ENCODE data around the gene BBOX1.

Gene BBOX1

DNA sequence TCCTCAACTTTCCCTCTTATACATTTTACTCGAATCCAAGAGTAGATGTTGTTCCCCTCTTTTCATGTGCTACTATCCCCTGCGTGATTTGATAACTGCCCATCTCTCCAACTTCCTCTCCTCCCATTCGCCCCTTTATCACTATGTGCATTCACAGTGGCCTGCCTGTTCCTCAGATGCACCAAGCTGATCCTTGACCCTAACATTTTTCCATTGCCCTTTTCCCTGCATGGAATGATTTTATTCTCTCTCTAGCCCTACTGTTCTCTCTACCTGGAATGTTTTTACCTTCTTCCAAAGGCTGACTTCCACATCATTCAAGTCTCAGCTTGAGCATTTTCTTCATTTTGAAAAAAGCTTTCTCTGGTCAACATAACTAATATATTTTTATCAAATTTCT lies 15.8 kb upstream of the BBOX1 start:
- no peak for DNase-seq

DNA sequence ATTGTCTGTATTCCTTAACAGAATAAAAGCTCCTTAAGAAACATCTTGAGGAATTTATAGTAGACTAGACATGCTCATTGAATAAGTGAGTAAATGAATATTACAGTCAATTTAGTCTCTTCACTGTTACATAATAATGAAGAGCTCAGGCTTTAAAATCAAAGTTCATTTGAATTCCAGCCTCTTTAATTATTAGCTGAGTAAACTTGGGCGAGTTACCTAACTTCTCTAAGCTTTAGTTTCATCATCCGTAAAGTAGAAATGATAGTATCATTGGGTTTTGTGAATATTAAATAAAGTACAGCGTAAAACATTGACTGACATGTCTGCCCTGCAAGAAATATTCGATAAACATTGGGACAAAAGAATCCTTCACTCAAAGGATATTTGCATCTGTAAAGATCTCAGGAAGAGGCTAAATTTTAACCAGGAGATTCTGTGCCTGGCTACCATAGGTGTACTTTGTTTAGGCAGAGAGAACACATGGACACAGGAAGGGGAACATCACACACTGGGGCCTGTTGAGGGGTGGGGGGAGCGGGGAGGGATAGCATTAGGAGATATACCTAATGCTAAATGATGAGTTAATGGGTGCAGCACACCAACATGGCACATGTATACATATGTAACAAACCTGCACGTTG lies 15.2 kb upstream of the BBOX1 start:
- H3K9ac ChIP-seq (ENCODE audit: low read depth, low read length): no peak overlapping the region
- no peaks in the 10 kb centered on the region for H3K27me3 ChIP-seq (ENCODE audit: insufficient read depth, low read length, poor library complexity)
- no peaks in the 10 kb centered on the region for H3K4me1 ChIP-seq (ENCODE audit: insufficient read depth, low read length)
- no peak for TF ChIP-seq EZH2 (IDR thresholded peaks at IDR 0.05; ENCODE audit: borderline replicate concordance, low read depth, low read length, severe bottlenecking)
- TF ChIP-seq, protein P1, sequence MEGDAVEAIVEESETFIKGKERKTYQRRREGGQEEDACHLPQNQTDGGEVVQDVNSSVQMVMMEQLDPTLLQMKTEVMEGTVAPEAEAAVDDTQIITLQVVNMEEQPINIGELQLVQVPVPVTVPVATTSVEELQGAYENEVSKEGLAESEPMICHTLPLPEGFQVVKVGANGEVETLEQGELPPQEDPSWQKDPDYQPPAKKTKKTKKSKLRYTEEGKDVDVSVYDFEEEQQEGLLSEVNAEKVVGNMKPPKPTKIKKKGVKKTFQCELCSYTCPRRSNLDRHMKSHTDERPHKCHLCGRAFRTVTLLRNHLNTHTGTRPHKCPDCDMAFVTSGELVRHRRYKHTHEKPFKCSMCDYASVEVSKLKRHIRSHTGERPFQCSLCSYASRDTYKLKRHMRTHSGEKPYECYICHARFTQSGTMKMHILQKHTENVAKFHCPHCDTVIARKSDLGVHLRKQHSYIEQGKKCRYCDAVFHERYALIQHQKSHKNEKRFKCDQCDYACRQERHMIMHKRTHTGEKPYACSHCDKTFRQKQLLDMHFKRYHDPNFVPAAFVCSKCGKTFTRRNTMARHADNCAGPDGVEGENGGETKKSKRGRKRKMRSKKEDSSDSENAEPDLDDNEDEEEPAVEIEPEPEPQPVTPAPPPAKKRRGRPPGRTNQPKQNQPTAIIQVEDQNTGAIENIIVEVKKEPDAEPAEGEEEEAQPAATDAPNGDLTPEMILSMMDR (IDR thresholded peaks at IDR 0.05; ENCODE audit: borderline replicate concordance, extremely low read depth, low read length, poor library complexity, severe bottlenecking): no peak
- no peaks in the 10 kb centered on the region for H3K79me2 ChIP-seq (ENCODE audit: insufficient read depth, low read length)
- ATAC-seq (ENCODE audit: insufficient read depth, low read depth): no peak
- H3K9me3 ChIP-seq (ENCODE audit: insufficient read depth, low read length, severe bottlenecking): no peaks in the 10 kb centered on the region
- H3K27ac ChIP-seq (ENCODE audit: low read length): no peak overlapping the region
- no peaks in the 10 kb centered on the region for H4K20me1 ChIP-seq (ENCODE audit: insufficient read depth, low read length)
- no peaks in the 10 kb centered on the region for H3K36me3 ChIP-seq (ENCODE audit: insufficient read depth, low read length)
- DNase-seq: no peak
- no peak overlapping the region for H3K4me2 ChIP-seq (ENCODE audit: insufficient read depth, low read length)
- no peak overlapping the region for H3K4me3 ChIP-seq (ENCODE audit: low read depth in 1 of 2, low read length in 2 of 2)
- H2AFZ ChIP-seq (ENCODE audit: low read depth, low read length): no peak overlapping the region

More for the DNA sequence above, 15.8 kb upstream of the BBOX1 start:
- no peaks in the 10 kb centered on the region for H3K79me2 ChIP-seq (ENCODE audit: insufficient read depth, low read length)
- no peak overlapping the region for H3K27ac ChIP-seq (ENCODE audit: low read length)
- H4K20me1 ChIP-seq (ENCODE audit: insufficient read depth, low read length): no peaks in the 10 kb centered on the region
- H2AFZ ChIP-seq (ENCODE audit: low read depth, low read length): no peak overlapping the region
- no peaks in the 10 kb centered on the region for H3K9me3 ChIP-seq (ENCODE audit: insufficient read depth, low read length, severe bottlenecking)
- no peak overlapping the region for H3K9ac ChIP-seq (ENCODE audit: low read depth, low read length)
- TF ChIP-seq, protein P1 (IDR thresholded peaks at IDR 0.05; ENCODE audit: borderline replicate concordance, extremely low read depth, low read length, poor library complexity, severe bottlenecking): no peak
- TF ChIP-seq EZH2 (IDR thresholded peaks at IDR 0.05; ENCODE audit: borderline replicate concordance, low read depth, low read length, severe bottlenecking): no peak
- ATAC-seq (ENCODE audit: insufficient read depth, low read depth): no peak
- no peaks in the 10 kb centered on the region for H3K27me3 ChIP-seq (ENCODE audit: insufficient read depth, low read length, poor library complexity)
- H3K4me1 ChIP-seq (ENCODE audit: insufficient read depth, low read length): no peaks in the 10 kb centered on the region
- H3K4me3 ChIP-seq (ENCODE audit: low read depth in 1 of 2, low read length in 2 of 2): no peak overlapping the region
- H3K4me2 ChIP-seq (ENCODE audit: insufficient read depth, low read length): no peak overlapping the region
- no peaks in the 10 kb centered on the region for H3K36me3 ChIP-seq (ENCODE audit: insufficient read depth, low read length)

DNA sequence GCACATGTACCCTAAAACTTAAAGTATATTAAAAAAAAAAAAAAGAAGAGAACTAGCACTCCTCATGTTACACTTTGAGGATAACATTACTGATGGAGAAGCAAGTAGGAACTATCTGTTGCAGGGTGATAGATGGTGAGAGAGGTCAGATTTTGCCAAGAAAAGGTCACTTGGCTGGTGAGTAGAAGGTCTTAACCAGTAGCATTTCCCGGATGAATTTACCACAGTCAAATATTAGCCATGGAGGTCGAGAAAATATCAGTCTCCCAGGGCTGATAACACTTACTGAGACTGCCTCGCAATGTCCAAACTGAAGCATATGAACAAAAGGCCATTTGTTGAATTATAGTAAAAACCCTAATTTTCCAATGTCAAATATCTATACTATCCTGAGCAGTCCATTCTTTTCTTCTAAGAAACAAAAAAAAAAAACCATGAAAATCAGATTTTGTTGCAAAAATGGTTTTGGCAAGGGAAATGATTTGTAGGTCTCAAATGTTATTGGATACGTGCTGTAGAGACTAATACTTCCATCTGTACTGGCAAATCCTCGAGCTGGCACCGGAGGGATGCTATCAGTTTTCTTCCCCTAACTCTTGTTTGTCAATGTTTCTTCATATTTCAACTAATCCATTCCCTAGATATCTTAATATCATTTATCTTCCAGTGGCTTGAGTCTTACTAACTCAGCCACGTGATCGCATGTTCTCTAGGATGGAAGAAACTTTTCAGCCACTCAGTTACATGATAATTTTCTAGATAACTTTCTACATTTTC lies 14.5 kb upstream of the BBOX1 start:
- ATAC-seq (ENCODE audit: insufficient read depth, low read depth): no peak
- DNase-seq: no peak
- H3K4me3 ChIP-seq (ENCODE audit: low read depth in 1 of 2, low read length in 2 of 2): no peak overlapping the region
- H3K4me1 ChIP-seq (ENCODE audit: insufficient read depth, low read length): no peaks in the 10 kb centered on the region
- H3K9me3 ChIP-seq (ENCODE audit: insufficient read depth, low read length, severe bottlenecking): no peaks in the 10 kb centered on the region
- no peaks in the 10 kb centered on the region for H4K20me1 ChIP-seq (ENCODE audit: insufficient read depth, low read length)
- no peaks in the 10 kb centered on the region for H3K27me3 ChIP-seq (ENCODE audit: insufficient read depth, low read length, poor library complexity)
- no peaks in the 10 kb centered on the region for H3K36me3 ChIP-seq (ENCODE audit: insufficient read depth, low read length)
- TF ChIP-seq EZH2 (IDR thresholded peaks at IDR 0.05; ENCODE audit: borderline replicate concordance, low read depth, low read length, severe bottlenecking): no peak
- no peak overlapping the region for H2AFZ ChIP-seq (ENCODE audit: low read depth, low read length)
- no peak overlapping the region for H3K27ac ChIP-seq (ENCODE audit: low read length)
- no peak overlapping the region for H3K4me2 ChIP-seq (ENCODE audit: insufficient read depth, low read length)
- no peaks in the 10 kb centered on the region for H3K79me2 ChIP-seq (ENCODE audit: insufficient read depth, low read length)
- no peak overlapping the region for H3K9ac ChIP-seq (ENCODE audit: low read depth, low read length)

DNA sequence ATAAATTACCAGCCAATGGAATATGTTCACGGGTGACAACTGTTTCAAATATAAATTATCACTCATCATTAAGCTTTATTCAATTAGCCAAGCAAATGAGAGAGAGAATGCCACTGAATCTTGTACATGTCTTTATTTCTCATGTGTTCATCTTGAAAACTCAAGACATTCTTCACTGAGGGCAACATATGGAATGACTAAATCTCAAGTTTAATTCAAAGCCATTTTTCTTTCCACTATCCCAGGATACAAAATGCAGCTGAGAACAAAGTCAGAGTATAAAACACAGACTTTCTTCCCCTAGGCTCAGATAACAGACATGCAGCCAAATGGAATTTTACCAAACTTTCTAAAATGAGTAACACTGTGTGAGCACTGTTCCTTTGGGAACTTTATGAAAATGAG lies 12.1 kb upstream of the BBOX1 start:
- H2AFZ ChIP-seq (ENCODE audit: low read depth, low read length): no peak overlapping the region
- no peak overlapping the region for H3K27ac ChIP-seq (ENCODE audit: low read length)
- H3K9ac ChIP-seq (ENCODE audit: low read depth, low read length): no peak overlapping the region
- no peaks in the 10 kb centered on the region for H4K20me1 ChIP-seq (ENCODE audit: insufficient read depth, low read length)
- peaks cover 7% of the 10 kb centered on the region for H3K9me3 ChIP-seq (ENCODE audit: insufficient read depth, low read length, severe bottlenecking)
- no peak overlapping the region for H3K4me3 ChIP-seq (ENCODE audit: low read depth in 1 of 2, low read length in 2 of 2)
- DNase-seq (no peak), ATAC-seq (ENCODE audit: insufficient read depth, low read depth) (no peak)
- H3K27me3 ChIP-seq (ENCODE audit: insufficient read depth, low read length, poor library complexity): no peaks in the 10 kb centered on the region
- no peaks in the 10 kb centered on the region for H3K4me1 ChIP-seq (ENCODE audit: insufficient read depth, low read length)
- H3K36me3 ChIP-seq (ENCODE audit: insufficient read depth, low read length): no peaks in the 10 kb centered on the region
- H3K79me2 ChIP-seq (ENCODE audit: insufficient read depth, low read length): no peaks in the 10 kb centered on the region
- H3K4me2 ChIP-seq (ENCODE audit: insufficient read depth, low read length): no peak overlapping the region
- TF ChIP-seq EZH2 (IDR thresholded peaks at IDR 0.05; ENCODE audit: borderline replicate concordance, low read depth, low read length, severe bottlenecking): no peak
- TF ChIP-seq, protein P1 (IDR thresholded peaks at IDR 0.05; ENCODE audit: borderline replicate concordance, extremely low read depth, low read length, poor library complexity, severe bottlenecking): no peak
